ENCODE results near the gene ALG10B. TPM values are rescaled to one million over a fixed set of nuclear protein-coding genes. Genes with fewer than 3 reads are reported as not detected.

ALG10B gene
- total and polyA plus RNA-seq, 9 of the 15 experiments (the other 6 are each of a cell fraction or from before 2014, with no cell fraction given) = 0.34 to 3.3 (median 2.0) TPM

GRCh38 chr12:38324912-38325311, 8.3 kb downstream of the ALG10B start:
- Histone ChIP-seq H3K27me3 (ENCODE audit: control insufficient read depth in 2 of 2, insufficient read depth in 2 of 2, low read length in 2 of 2) (no peaks in the 10 kb centered on the region), H3K9me3 (replicated peaks; ENCODE audit: control insufficient read depth, insufficient read depth, low read depth, low read length) (no peaks in the 10 kb centered on the region), H3K9me1 (ENCODE audit: control insufficient read depth, insufficient read depth, low read length) (no peaks in the 10 kb centered on the region), H3K4me1 (replicated peaks in 1 of 2; ENCODE audit: control insufficient read depth in 2 of 2, insufficient read depth in 2 of 2, low read length in 2 of 2) (no peaks in the 10 kb centered on the region), H3K27ac (ENCODE audit: extremely low read depth, low read depth, low read length) (no peak overlapping the region), H3K79me2 (ENCODE audit: control insufficient read depth, insufficient read depth, low read length) (no peaks in the 10 kb centered on the region), H3K4me2 (ENCODE audit: insufficient read depth, low read length) (no peak overlapping the region), H3K9ac (ENCODE audit: insufficient read depth in 1 of 2, low read depth in 2 of 2, low read length in 2 of 2) (no peak overlapping the region), H2AFZ (ENCODE audit: low read depth, low read length) (no peak overlapping the region), H3K36me3 (ENCODE audit: control insufficient read depth, insufficient read depth, low read length) (no peaks in the 10 kb centered on the region), H3K4me3 (no peak overlapping the region), H4K20me1 (replicated peaks; ENCODE audit: control insufficient read depth, insufficient read depth, low read length) (no peaks in the 10 kb centered on the region)
- 12% methylated on average over 2 of the region's 2 CpGs for WGBS (ENCODE audit: insufficient coverage, low coverage, missing lambda C conversion rate)
- no TSS peak for BruUV-seq (replicated peaks)
- DNase-seq (ENCODE audit: extremely low read depth in 1 of 4, low spot score in 3 of 4) = no peak
- ATAC-seq = no peak
- TF ChIP-seq ZNF561 (CRISPR knock-in tag; conservative IDR thresholded peaks at IDR 0.05) (no peak), MYNN (IDR thresholded peaks at IDR 0.05) (no peak), MYNN (CRISPR knock-in tag; IDR thresholded peaks at IDR 0.05) (no peak), POLR3G (IDR thresholded peaks at IDR 0.05; ENCODE audit: extremely low read depth, insufficient read length, insufficient replicate concordance) (no peak)
- POLR2A ChIA-PET = no interaction called here
- intact Hi-C loops (cut with micrococcal nuclease) = loop anchor here (5.0 to 10.0 kb wide), 3 partner anchors 590 to 947 kb away; no protein-coding TSS in a partner anchor
- in situ Hi-C loops (cut with MboI) = loop anchor here (25.0 kb wide), 2 partner anchors 787 to 937 kb away; no protein-coding TSS in a partner anchor
- CTCF ChIA-PET (ENCODE audit: low intra/inter-chr PET ratio) = no interaction called here
- no peak for FAIRE-seq

- H3K36me3 ChIP-seq (ENCODE audit: control insufficient read depth, insufficient read depth, low read length) = no peaks in the 10 kb centered on the region
- no peaks in the 10 kb centered on the region for H3K9me1 ChIP-seq (ENCODE audit: control insufficient read depth, insufficient read depth, low read length)
- DNase-seq (ENCODE audit: extremely low read depth in 1 of 4, low spot score in 3 of 4) = no peak
- 0% methylated on average over 1 of the region's 3 CpGs for WGBS (ENCODE audit: insufficient coverage, low coverage, missing lambda C conversion rate)
- no TSS peak for BruUV-seq (replicated peaks)
- no peaks in the 10 kb centered on the region for H3K27me3 ChIP-seq (ENCODE audit: control insufficient read depth in 2 of 2, insufficient read depth in 2 of 2, low read length in 2 of 2)
- H2AFZ ChIP-seq (ENCODE audit: low read depth, low read length) = no peak overlapping the region
- no peaks in the 10 kb centered on the region for H3K4me1 ChIP-seq (replicated peaks in 1 of 2; ENCODE audit: control insufficient read depth in 2 of 2, insufficient read depth in 2 of 2, low read length in 2 of 2)
- in situ Hi-C loops (cut with MboI) = loop anchor here (25.0 kb wide), 2 partner anchors 785 to 935 kb away; no protein-coding TSS in a partner anchor
- no peak for FAIRE-seq
- no peak overlapping the region for H3K4me2 ChIP-seq (ENCODE audit: insufficient read depth, low read length)
- ChIA-PET POLR2A (no interaction called here), CTCF (ENCODE audit: low intra/inter-chr PET ratio) (interaction anchor here (1.6 kb wide), 1 partner anchor 946 kb away, joined by 6 read pairs; no protein-coding TSS in a partner anchor)
- no peaks in the 10 kb centered on the region for H3K9me3 ChIP-seq (replicated peaks; ENCODE audit: control insufficient read depth, insufficient read depth, low read depth, low read length)
- H3K4me3 ChIP-seq = no peak overlapping the region
- no peaks in the 10 kb centered on the region for H3K79me2 ChIP-seq (ENCODE audit: control insufficient read depth, insufficient read depth, low read length)
- H3K27ac ChIP-seq (ENCODE audit: extremely low read depth, low read depth, low read length) = no peak overlapping the region
- intact Hi-C loops (cut with micrococcal nuclease) = loop anchor here (5.0 to 10.0 kb wide), 3 partner anchors 587 to 945 kb away; no protein-coding TSS in a partner anchor
- H3K9ac ChIP-seq (ENCODE audit: insufficient read depth in 1 of 2, low read depth in 2 of 2, low read length in 2 of 2) = no peak overlapping the region
- no peaks in the 10 kb centered on the region for H4K20me1 ChIP-seq (replicated peaks; ENCODE audit: control insufficient read depth, insufficient read depth, low read length)
- no peak for ATAC-seq
- TF ChIP-seq ZNF785 (CRISPR knock-in tag; IDR thresholded peaks at IDR 0.05) (no peak), SMARCA5 (IDR thresholded peaks at IDR 0.05) (no peak), MYC (IDR thresholded peaks at IDR 0.05; ENCODE audit: low read depth, low read length) (no peak), MYC (CRISPR knock-in tag; IDR thresholded peaks at IDR 0.05; ENCODE audit: borderline replicate concordance, low read depth) (no peak), ARID3A (IDR thresholded peaks at IDR 0.05; ENCODE audit: borderline replicate concordance, low read depth, low read length) (no peak), ZNF311 (CRISPR knock-in tag; IDR thresholded peaks at IDR 0.05) (no peak), ZNF699 (CRISPR knock-in tag; IDR thresholded peaks at IDR 0.05; ENCODE audit: insufficient replicate concordance) (no peak), GMEB1 (CRISPR knock-in tag; IDR thresholded peaks at IDR 0.05) (no peak), ZNF655 (CRISPR knock-in tag; IDR thresholded peaks at IDR 0.05) (no peak)
Measured at GRCh38 chr12:38327356-38327755, 10.8 kb downstream of the ALG10B start.

Measured in K562 (cell line).